ENCODE data around the gene MAS1.

GRCh38 chr6:159887146-159887545 lies 3.6 kb upstream of the MAS1 start:
- TF ChIP-seq, protein P1, sequence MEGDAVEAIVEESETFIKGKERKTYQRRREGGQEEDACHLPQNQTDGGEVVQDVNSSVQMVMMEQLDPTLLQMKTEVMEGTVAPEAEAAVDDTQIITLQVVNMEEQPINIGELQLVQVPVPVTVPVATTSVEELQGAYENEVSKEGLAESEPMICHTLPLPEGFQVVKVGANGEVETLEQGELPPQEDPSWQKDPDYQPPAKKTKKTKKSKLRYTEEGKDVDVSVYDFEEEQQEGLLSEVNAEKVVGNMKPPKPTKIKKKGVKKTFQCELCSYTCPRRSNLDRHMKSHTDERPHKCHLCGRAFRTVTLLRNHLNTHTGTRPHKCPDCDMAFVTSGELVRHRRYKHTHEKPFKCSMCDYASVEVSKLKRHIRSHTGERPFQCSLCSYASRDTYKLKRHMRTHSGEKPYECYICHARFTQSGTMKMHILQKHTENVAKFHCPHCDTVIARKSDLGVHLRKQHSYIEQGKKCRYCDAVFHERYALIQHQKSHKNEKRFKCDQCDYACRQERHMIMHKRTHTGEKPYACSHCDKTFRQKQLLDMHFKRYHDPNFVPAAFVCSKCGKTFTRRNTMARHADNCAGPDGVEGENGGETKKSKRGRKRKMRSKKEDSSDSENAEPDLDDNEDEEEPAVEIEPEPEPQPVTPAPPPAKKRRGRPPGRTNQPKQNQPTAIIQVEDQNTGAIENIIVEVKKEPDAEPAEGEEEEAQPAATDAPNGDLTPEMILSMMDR (IDR thresholded peaks at IDR 0.05; ENCODE audit: low read depth, low read length, missing input control) = no peak
- TF ChIP-seq SP1 (IDR thresholded peaks at IDR 0.05) (no peak), REST (IDR thresholded peaks at IDR 0.05) (no peak), EGR1 (IDR thresholded peaks at IDR 0.05; ENCODE audit: low read depth in 2 of 2) (no peak), RAD21 (IDR thresholded peaks at IDR 0.05) (no peak), FOXA2 (IDR thresholded peaks at IDR 0.05) (no peak), JUND (IDR thresholded peaks at IDR 0.05) (no peak), TAF1 (conservative IDR thresholded peaks at IDR 0.05) (no peak), ATF3 (IDR thresholded peaks at IDR 0.05) (no peak), MAX (IDR thresholded peaks at IDR 0.05) (no peak), HNF4A (conservative IDR thresholded peaks at IDR 0.05) (no peak), RXRA (IDR thresholded peaks at IDR 0.05) (no peak), YY1 (IDR thresholded peaks at IDR 0.05) (no peak), FOXA1 (IDR thresholded peaks at IDR 0.05) (no peak)

Data from liver (tissue), 3 donors.